Measurements from ENCODE around the gene TAF10. TPM values are rescaled to one million over a fixed set of nuclear protein-coding genes. Genes with fewer than 3 reads are reported as not detected.

The TAF10 gene
- total RNA-seq, 1 donor from 2014 or later = 143 TPM

- no peaks in the 10 kb centered on the region for H3K27me3 Mint-ChIP-seq (ENCODE audit: low read depth)
- DNase-seq (ENCODE audit: low read depth, low spot score) = no peak
- no peak overlapping the region for H3K27ac Mint-ChIP-seq (ENCODE audit: unreplicated experiment)
- peaks cover 15% of the 10 kb centered on the region for H3K4me1 Mint-ChIP-seq
- H3K4me3 Mint-ChIP-seq = peak overlapping the region; percentile 50
- H3K9me3 Mint-ChIP-seq = no peaks in the 10 kb centered on the region
- H3K36me3 Mint-ChIP-seq (ENCODE audit: low read depth) = peaks cover 16% of the 10 kb centered on the region
- no peak for TF ChIP-seq CTCF (conservative IDR thresholded peaks at IDR 0.05)
Observed at GRCh38 chr11:6599881-6600390, 12.1 kb downstream of the TAF10 start.

- Mint-ChIP-seq H3K27ac (ENCODE audit: unreplicated experiment) (no peak overlapping the region), H3K27me3 (ENCODE audit: low read depth) (no peaks in the 10 kb centered on the region), H3K4me3 (peak overlapping the region; percentile 50), H3K9me3 (no peaks in the 10 kb centered on the region), H3K36me3 (ENCODE audit: low read depth) (peaks cover 17% of the 10 kb centered on the region), H3K4me1 (peaks cover 15% of the 10 kb centered on the region)
- no peak for TF ChIP-seq CTCF (conservative IDR thresholded peaks at IDR 0.05)
- DNase-seq (ENCODE audit: low read depth, low spot score) = no peak
Observed at GRCh38 chr11:6599449-6599848, 12.6 kb downstream of the TAF10 start.

GRCh38 chr11:6598555-6598954 is 13.5 kb downstream of the TAF10 start:
- Mint-ChIP-seq H3K27ac (ENCODE audit: unreplicated experiment) (no peak overlapping the region), H3K9me3 (no peaks in the 10 kb centered on the region), H3K4me1 (peaks cover 15% of the 10 kb centered on the region), H3K27me3 (ENCODE audit: low read depth) (no peaks in the 10 kb centered on the region), H3K36me3 (ENCODE audit: low read depth) (peaks cover 20% of the 10 kb centered on the region), H3K4me3 (peak overlapping the region; percentile 50)
- DNase-seq (ENCODE audit: low read depth, low spot score) = no peak
- no peak for TF ChIP-seq CTCF (conservative IDR thresholded peaks at IDR 0.05)

- Mint-ChIP-seq H3K27ac (ENCODE audit: unreplicated experiment) (no peak overlapping the region), H3K36me3 (ENCODE audit: low read depth) (peaks cover 19% of the 10 kb centered on the region), H3K4me3 (no peak overlapping the region), H3K4me1 (peaks cover 15% of the 10 kb centered on the region), H3K9me3 (no peaks in the 10 kb centered on the region), H3K27me3 (ENCODE audit: low read depth) (no peaks in the 10 kb centered on the region)
- no peak for DNase-seq (ENCODE audit: low read depth, low spot score)
- no peak for TF ChIP-seq CTCF (conservative IDR thresholded peaks at IDR 0.05)
Observed at GRCh38 chr11:6596239-6596877, 15.7 kb downstream of the TAF10 start.

GRCh38 chr11:6594142-6594768 is 17.8 kb downstream of the TAF10 start:
- peaks cover 15% of the 10 kb centered on the region for H3K36me3 Mint-ChIP-seq (ENCODE audit: low read depth)
- no peak for DNase-seq (ENCODE audit: low read depth, low spot score)
- H3K4me1 Mint-ChIP-seq = peaks cover 15% of the 10 kb centered on the region
- no peaks in the 10 kb centered on the region for H3K9me3 Mint-ChIP-seq
- no peak overlapping the region for H3K4me3 Mint-ChIP-seq
- TF ChIP-seq CTCF (conservative IDR thresholded peaks at IDR 0.05) = no peak
- H3K27ac Mint-ChIP-seq (ENCODE audit: unreplicated experiment) = no peak overlapping the region
- H3K27me3 Mint-ChIP-seq (ENCODE audit: low read depth) = no peaks in the 10 kb centered on the region
